GM19397 (cell line): ENCODE measurements around the gene PDE11A.
"Not testable (repeated sequence)": the region's sequence is repeated elsewhere in the genome, so short reads cannot be mapped to it uniquely, and the experiment has no call there.

Experiments used
- ATAC-seq: cut with Tn5 transposase; IDR thresholded peaks from one replicate; pipeline ENCODE4 v1.9.1; 2021; ENCODE audit warnings: mild to moderate bottlenecking, moderate library complexity; ENCODE audit not compliant: unreplicated experiment

PDE11A gene

DNA sequence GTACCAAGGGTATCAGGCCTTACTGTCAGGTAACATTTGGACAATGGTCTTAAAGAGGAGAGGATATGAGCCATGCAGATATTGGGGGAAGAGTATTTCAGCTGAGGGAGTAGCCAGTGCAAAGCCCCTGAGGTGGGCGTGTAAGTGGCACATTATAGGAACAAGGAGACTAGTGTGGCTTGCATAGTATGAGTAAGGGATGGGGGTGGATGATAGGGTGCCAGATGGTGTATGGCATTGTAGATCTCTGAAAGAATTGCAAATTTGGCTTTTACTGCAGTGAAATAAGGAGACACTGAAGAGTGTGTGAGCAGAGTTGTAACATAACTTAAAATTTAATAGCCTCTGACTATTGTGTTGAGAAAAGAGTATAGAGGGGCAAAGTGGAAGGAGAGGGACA, 244.0 kb downstream of the PDE11A start:
- no peak for ATAC-seq

DNA sequence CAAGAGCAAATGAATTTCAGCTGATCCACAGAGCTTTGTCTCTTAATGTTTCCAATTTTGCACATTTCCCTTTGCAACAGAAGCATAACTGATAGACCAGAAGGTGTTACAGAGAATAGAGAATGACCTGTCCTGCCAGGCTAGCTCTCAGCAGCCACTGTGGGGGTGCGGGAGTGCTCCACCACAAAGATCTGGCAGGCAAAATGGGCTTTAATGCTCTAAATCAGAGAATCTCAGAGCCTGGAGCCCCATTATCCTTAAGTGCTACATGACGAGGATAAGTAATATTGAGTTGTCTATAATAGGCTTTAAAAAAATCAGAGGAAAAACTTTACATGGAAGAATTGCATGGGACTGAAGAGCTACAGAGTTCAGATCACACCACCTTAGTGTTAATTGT, 245.7 kb downstream of the PDE11A start:
- no peak for ATAC-seq

DNA sequence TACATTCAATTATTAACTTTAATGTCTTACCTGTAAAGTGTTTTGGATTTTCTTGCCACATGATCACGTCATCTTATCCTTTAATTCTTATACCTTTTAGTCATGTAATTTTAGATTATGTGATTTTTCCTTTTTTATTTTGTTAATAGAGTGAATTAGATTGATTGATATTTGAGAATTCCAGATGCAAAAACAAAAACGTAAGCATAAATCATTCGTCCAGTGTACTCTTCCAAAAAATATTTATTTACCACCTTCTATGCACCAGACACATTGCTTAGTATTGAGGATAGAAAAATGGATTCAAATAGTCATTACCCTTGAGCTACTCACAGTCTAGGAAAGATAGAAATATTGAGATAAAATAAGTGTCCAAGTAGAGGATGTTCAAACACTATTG, 249.6 kb downstream of the PDE11A start:
- no peak for ATAC-seq

GRCh38 chr2:177818412-177818811, 254.2 kb downstream of the PDE11A start:
- no peak for ATAC-seq

GRCh38 chr2:177817300-177817699, 255.3 kb downstream of the PDE11A start:
- ATAC-seq = no peak

DNA sequence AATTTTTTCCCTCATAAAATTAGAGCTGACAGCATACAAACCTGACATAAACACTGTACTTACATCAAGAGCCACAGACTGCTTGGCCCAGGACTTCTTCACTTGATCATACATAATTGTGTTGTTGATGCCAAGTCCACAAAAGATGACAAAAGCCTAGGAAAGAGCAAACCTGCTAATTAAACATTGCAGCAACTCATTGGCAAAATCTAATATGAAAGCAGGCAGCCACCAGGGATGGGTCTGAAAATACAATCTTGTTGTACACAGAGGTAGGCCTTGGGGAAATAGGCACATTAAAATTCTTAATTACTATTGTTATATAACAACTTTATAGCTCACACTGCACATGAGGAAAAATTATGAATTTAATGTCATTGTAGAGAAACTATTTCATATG, 255.8 kb downstream of the PDE11A start:
- ATAC-seq = no peak

GRCh38 chr2:177812713-177813396, 259.7 kb downstream of the PDE11A start:
- no peak for ATAC-seq

DNA sequence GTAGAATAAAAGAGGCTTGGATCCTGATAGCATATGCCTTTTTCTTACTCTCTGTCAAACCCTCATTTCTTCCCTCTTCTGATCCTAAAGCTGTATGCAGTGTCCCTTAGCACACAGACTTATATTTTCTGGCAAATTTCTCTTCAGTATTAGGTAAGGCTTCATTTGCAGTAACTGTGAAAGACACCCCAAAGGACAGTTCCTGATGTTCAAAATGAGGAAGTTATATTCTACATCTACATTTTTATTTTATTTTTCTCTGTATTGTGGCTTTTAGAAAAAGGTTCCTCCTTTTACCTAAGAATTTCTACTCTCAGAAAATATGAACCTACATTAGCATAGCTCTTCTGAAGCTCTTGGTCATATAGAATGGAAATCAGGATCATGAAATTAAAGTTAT, 261.7 kb downstream of the PDE11A start:
- no peak for ATAC-seq

GRCh38 chr2:177808984-177809809, 263.4 kb downstream of the PDE11A start:
- no peak for ATAC-seq

GRCh38 chr2:177806025-177806424, 266.6 kb downstream of the PDE11A start:
- no peak for ATAC-seq

- ATAC-seq = no peak
Measured at GRCh38 chr2:177799531-177799930, 273.0 kb downstream of the PDE11A start.

GRCh38 chr2:177797808-177798207, 274.8 kb downstream of the PDE11A start:
- ATAC-seq = no peak

DNA sequence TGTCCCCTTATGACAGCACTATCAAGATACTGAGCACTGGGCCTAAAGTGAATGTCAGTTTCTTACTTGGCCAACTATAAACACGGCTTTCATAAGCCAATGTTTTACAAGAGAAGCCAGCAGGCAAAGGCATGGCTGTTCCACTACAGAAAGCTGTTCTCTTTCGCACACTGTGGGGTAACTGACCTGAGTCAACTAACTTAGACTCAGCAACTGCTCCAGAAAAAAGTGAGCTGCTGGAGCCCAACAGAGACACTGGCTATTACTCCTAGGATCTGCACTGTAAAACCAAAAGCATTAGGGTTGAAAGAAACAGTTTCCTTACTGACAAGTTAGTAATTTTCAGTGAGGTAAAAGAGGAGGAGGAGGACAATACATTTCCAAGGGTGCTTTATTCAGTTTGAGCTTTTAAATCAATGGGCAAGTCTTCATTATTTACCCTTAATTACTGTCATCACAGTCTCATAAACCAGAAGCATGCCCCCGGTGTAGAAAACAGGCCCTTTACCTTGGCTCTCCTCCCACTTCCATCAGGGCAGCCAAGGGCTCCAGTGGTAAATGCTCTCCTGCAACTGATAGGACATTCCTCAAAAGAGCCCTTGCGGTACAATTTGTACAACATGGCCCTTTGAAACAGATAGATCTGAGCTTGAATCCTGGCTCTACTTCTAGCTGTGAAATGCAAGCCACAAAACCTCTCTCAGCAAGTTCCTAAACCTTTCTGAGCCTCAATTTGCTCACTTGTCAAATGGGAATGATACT, 275.7 kb downstream of the PDE11A start:
- ATAC-seq = no peak

DNA sequence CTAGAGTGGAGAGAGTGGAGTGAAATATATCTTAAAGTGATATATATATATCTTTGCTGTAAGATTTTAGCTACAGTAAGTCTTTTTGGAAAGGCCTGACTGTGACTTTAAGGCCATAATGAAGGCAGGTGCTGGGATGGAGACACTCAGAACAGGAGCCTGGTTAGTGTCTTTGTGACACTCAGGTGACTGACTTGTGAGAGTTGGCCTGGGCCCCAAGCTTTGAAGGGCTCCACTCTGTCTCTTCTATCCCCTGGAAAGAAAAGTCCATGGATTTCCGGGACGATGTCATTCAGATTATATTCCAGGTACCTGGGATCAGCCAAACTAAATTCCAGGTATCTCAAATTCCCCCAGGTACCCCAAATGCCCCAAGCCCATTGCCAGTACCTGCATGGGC, 276.6 kb downstream of the PDE11A start:
- ATAC-seq = no peak

DNA sequence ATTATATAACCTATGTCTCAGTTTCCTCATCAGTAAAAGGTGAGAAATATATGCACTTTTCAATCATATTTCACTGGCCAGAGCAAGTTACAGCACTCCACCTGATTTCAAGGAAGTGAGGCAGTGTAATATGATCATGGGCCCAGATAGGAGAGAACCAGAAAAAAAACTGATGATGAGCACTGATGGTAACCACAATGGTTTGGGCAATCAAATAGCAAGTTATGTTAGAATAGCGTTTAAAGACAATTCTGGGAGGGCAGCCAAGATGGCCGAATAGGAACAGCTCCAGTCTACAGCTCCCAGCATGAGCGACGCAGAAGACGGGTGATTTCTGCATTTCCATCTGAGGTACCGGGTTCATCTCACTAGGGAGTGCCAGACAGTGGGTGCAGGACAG, 287.4 kb downstream of the PDE11A start:
- ATAC-seq = not testable (repeated sequence)

GRCh38 chr2:177784745-177785067, 287.9 kb downstream of the PDE11A start:
- no peak for ATAC-seq

GRCh38 chr2:177783835-177784744, 288.5 kb downstream of the PDE11A start:
- ATAC-seq = no peak

- ATAC-seq = no peak
Measured at GRCh38 chr2:177783091-177783490, 289.5 kb downstream of the PDE11A start.

GRCh38 chr2:177782613-177783012, 290.0 kb downstream of the PDE11A start:
- ATAC-seq = no peak

DNA sequence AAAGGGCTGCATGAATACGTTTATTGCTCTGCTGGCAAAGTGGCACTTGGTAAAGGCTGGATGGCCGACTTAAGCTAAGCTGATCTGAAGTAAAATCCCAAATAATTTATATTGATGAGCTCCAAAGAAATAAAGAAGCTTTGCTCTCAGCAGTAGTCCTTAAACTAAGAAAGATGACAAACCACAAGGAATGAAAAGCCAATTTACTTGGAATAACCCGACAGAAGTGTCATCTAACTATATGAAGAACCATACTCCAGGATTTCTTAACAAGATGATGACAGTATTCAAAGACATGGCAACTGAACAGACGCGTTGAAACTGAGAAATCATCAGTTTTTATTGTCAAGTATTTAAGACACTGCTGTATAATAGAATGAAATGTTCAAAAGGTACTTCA, 294.1 kb downstream of the PDE11A start:
- ATAC-seq = no peak

DNA sequence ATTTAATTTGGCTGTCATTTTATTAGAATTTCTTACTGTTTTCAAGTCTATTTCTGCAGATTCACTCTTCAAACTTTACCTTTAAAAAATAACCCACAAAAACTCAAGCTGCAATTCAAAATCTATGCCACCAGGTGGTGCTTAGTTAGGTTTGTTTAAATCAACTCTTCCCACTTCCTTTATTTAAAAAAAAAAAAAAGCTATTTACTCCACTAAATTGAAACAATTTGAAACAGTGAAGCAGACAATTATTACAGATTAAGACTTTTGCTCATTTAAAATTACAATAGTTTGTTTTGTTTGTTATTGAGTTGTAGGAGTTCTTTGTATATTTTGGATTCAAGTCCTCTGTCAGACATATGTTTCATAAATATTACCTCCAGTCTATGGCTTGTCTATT, 300.0 kb downstream of the PDE11A start:
- ATAC-seq = no peak
